NCI-H1436 (cell line): ENCODE data around the gene IFITM10.
"Not testable (repeated sequence)": the region's sequence is repeated elsewhere in the genome, so short reads cannot be mapped to it uniquely, and the experiment has no call there.

Experiments used
- DNase-seq: peaks from one replicate; lab custom pipeline; 2025; lab: John Stamatoyannopoulos, UW

The IFITM10 gene

GRCh38 chr11:1690167-1691025 is 60.0 kb downstream of the IFITM10 start:
- DNase-seq: no peak

GRCh38 chr11:1689250-1690166 is 60.9 kb downstream of the IFITM10 start:
- not testable (repeated sequence) for DNase-seq

DNA sequence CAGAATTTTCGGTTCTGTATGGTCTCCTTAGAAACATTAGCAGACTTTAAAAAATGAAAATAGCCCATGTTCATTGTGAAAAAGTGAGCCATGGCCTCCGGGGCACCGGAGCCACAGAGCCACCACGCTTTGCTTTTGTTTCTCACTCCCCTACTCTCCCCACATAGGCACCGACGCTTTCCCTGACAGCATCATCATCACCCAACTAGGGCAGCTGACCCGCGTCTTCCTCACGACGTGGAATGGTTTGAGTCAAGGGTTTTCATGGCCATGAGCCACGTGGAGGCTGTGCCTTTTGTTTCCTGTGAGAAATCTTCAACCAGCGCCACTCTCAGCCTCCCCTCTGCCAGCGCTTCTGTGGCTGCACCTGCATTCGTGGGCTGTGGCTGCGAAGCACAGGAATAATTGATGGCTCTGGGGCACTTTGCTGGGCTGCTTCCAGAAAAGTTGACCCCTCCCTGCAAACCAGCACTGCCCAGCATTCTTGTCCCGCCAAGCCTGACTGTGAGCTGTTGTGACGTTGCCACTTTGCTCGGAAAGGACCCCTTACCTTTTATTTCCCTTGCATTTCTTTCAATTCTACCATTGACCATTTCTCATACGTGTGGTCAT is 62.0 kb downstream of the IFITM10 start:
- DNase-seq: not testable (repeated sequence)

- DNase-seq: not testable (repeated sequence)
Observed at GRCh38 chr11:1686220-1686619, 64.2 kb downstream of the IFITM10 start.

GRCh38 chr11:1684886-1685874 is 65.2 kb downstream of the IFITM10 start:
- DNase-seq: not testable (repeated sequence)

DNA sequence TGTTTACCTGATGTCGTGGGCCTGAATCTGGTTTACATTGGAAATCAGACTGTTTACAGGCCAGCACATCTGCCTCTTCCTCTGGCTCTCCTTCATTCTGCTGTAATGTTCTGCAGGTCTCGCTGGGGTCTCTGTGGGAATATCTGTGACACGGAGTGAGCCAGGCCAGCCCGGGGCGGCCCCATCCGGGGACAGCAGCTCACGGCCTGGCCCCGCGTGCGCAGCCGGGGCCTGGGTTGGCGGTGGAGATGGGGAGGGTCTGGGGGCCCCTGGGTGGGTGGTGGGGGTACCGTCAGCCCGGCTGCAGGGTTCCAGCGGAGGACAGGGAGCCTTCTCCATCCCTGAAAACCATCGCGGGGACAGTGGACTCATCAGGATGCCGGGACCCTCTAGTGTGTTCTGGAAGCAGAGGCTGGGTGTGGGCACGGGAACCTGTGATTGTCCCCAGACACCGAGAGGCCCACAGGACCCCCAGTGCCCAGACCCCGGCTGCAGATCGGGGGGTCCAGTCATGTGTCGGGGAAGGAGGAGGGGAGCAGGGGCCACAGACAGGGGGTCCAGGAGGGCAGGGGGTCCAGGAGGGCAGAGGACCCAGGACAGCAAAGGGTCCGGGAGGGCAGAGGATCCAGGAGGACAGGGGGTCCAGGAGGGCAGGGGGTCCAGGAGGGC is 66.4 kb downstream of the IFITM10 start:
- not testable (repeated sequence) for DNase-seq

GRCh38 chr11:1683216-1683615 is 67.2 kb downstream of the IFITM10 start:
- not testable (repeated sequence) for DNase-seq
